Spleen (tissue), 11 donors: ENCODE measurements around the gene NYAP1. TPM values are rescaled to one million over a fixed set of nuclear protein-coding genes. Genes with fewer than 3 reads are reported as not detected.

ENCODE experiments used
- DNase-seq: peaks from one replicate; pipeline ENCODE4 v3.0.0-alpha.2; 2020
- H3K27ac ChIP-seq, 8 donors: fragments of 200-600 bp; sonication (generic) in 7 of 8; 1 replicate in 4 of 8; 2 replicates in 4 of 8; pipeline versions ENCODE4 v1.5.0 to v1.8.0; 2016 to 2021; ENCODE audit warnings: inconsistent platforms in 4 of 8, mild to moderate bottlenecking in 4 of 8, moderate library complexity in 1 of 8
- H3K27me3 ChIP-seq, 7 donors: fragments of 200-600 bp; sonication (generic) in 6 of 7; replicated peaks in 1 of 7; 1 replicate in 4 of 7; 2 replicates in 3 of 7; pipeline versions ENCODE4 v1.5.0 to v1.8.0; 2016 to 2021; ENCODE audit warnings: inconsistent platforms in 3 of 7, mild to moderate bottlenecking in 1 of 7
- H3K36me3 ChIP-seq, 6 donors: fragments of 200-600 bp; sonication (generic) in 5 of 6; 1 replicate in 4 of 6; 2 replicates in 2 of 6; pipeline versions ENCODE4 v1.5.0 to v1.8.0; 2016 to 2021; ENCODE audit warnings: inconsistent platforms in 2 of 6
- H3K4me1 ChIP-seq, 6 donors: fragments of 200-600 bp; sonication (generic) in 5 of 6; 1 replicate in 3 of 6; 2 replicates in 3 of 6; pipeline versions ENCODE4 v1.5.0 to v1.8.0; 2016 to 2021; ENCODE audit warnings: inconsistent platforms in 3 of 6
- H3K4me3 ChIP-seq, 8 donors: fragments of 200-600 bp; sonication (generic) in 7 of 8; 1 replicate in 4 of 8; 2 replicates in 4 of 8; pipeline versions ENCODE4 v1.5.0 to v1.8.0; 2016 to 2021; ENCODE audit warnings: inconsistent platforms in 4 of 8, mild to moderate bottlenecking in 4 of 8, moderate library complexity in 2 of 8
- H3K9me3 ChIP-seq, 8 donors: fragments of 200-600 bp; sonication (generic) in 7 of 8; 1 replicate in 4 of 8; 2 replicates in 4 of 8; pipeline versions ENCODE4 v1.5.0 to v1.8.0; 2016 to 2021; ENCODE audit warnings: inconsistent platforms in 4 of 8
- POLR2A ChIP-seq, 3 donors: fragments of 450-650 bp; IDR thresholded peaks; one replicate each; pipeline ENCODE4 v1.5.1; 2017; ENCODE audit warnings: antibody characterized with exemption in 3 of 3, mild to moderate bottlenecking in 1 of 3
- POLR2AphosphoS5 ChIP-seq, 3 donors: sonication (generic); formaldehyde crosslinking; IDR thresholded peaks; one replicate each; pipeline ENCODE4 v1.5.1; 2017; ENCODE audit warnings: antibody characterized with exemption in 3 of 3
- WGBS, 5 donors: extraction: QIAGEN DNeasy Blood & Tissue Kit in 3 of 5; methylation state at CpG; one replicate each; pipeline versions ENCODE4 v1.1.5 to v1.1.7; 2013 to 2018; 5-methylcytosine and 5-hydroxymethylcytosine counted together
- intact Hi-C: fragments of 100-400 bp; cut with DNase I; formaldehyde crosslinking; loops from one replicate; pipeline ENCODE4 v1.15.0; 2023; ENCODE audit warnings: low total_unique reads
- polyA plus RNA-seq, 3 donors: library from polyadenylated mRNA; stranded (reverse); fragments of 200-250 nt; gene quantifications; one replicate each; pipeline ENCODE4 v1.2.1, GENCODE V29; 2013
- small RNA-seq, 4 donors: library from RNA; depleted of rRNA; stranded (forward); fragments of <200 nt; gene quantifications; one replicate each; pipeline ENCODE3, GENCODE V24; 2016
- total RNA-seq, 7 donors: library from RNA; depleted of rRNA in 3 of 7; stranded (reverse); fragments of >200 nt in 3 of 7; fragmentation: NEBNext Ultra II Directional in 4 of 7; extraction: Animal tissue kit (Norgen Biotek cat#: 25700) in 4 of 7; gene quantifications; one replicate each; pipeline versions ENCODE4 v1.1.0 to v1.2.1, GENCODE V29; 2016 to 2021
- TF ChIP-seq, protein P1 (sequence below), 11 experiments: fragments of 200-600 bp in 7 of 11; fragments of 450-650 bp in 4 of 11; sonication (generic) in 4 of 11; IDR thresholded peaks in 8 of 11; conservative IDR thresholded peaks in 3 of 11; 1 replicate in 7 of 11; 2 replicates in 4 of 11; pipeline versions ENCODE4 v1.4.0 to v1.8.0; 2016 to 2021; ENCODE audit warnings: antibody characterized with exemption in 11 of 11, inconsistent platforms in 4 of 11, mild to moderate bottlenecking in 1 of 11
- donor health status: healthy with polysubstance abuse.
- donor health status: DM: no; HTN: no; CAD: no; lungs with moderate emphysema.
- donor health status: DM: no; HTN: no; CAD: no.
- donor health status: Bipolar disorder and iron deficiency.
- donor health status: healthy.
- donor health status: DM: no; HTN: no; CAD: no.
- donor health status: DM: yes; HTN: yes; CAD: no.

The NYAP1 gene
- total and polyA plus RNA-seq, 10 donors: 0.07 to 2.1 (median 0.70) TPM; not detected in 1

GRCh38 chr7:100544386-100544785 is 60.7 kb downstream of the NYAP1 start:
- peak overlapping the region; percentile 74 to 93 (median 86) for H3K27ac ChIP-seq
- no peaks in the 10 kb centered on the region for H3K9me3 ChIP-seq
- TF ChIP-seq, protein P1, sequence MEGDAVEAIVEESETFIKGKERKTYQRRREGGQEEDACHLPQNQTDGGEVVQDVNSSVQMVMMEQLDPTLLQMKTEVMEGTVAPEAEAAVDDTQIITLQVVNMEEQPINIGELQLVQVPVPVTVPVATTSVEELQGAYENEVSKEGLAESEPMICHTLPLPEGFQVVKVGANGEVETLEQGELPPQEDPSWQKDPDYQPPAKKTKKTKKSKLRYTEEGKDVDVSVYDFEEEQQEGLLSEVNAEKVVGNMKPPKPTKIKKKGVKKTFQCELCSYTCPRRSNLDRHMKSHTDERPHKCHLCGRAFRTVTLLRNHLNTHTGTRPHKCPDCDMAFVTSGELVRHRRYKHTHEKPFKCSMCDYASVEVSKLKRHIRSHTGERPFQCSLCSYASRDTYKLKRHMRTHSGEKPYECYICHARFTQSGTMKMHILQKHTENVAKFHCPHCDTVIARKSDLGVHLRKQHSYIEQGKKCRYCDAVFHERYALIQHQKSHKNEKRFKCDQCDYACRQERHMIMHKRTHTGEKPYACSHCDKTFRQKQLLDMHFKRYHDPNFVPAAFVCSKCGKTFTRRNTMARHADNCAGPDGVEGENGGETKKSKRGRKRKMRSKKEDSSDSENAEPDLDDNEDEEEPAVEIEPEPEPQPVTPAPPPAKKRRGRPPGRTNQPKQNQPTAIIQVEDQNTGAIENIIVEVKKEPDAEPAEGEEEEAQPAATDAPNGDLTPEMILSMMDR (IDR thresholded peaks at IDR 0.05 in 8 of 11, conservative IDR thresholded peaks at IDR 0.05 in 3 of 11): no peak
- TF ChIP-seq POLR2AphosphoS5 (IDR thresholded peaks at IDR 0.05) (no peak), POLR2A (IDR thresholded peaks at IDR 0.05) (no peak)
- 32 to 46% (median 40%) methylated on average over 5 of the region's 5 CpGs for whole genome bisulfite sequencing, 5 donors
- DNase-seq: no peak
- peak overlapping the region in 1 of 8 donors; percentile 30 for H3K4me3 ChIP-seq
- H3K27me3 ChIP-seq: no peaks in the 10 kb centered on the region
- intact Hi-C loops: no loop called here
- H3K36me3 ChIP-seq: peaks cover 0 to 8% (median 0%) of the 10 kb centered on the region in 6 donors
- peaks cover 66 to 100% (median 95%) of the 10 kb centered on the region in 6 donors for H3K4me1 ChIP-seq

Small RNAs within 50 kb of the gene (small RNA-seq; reads per million reads assigned to genes)
- gene RN7SL416P: 0 reads per million in 4 donors

Other genes starting within 250 kb of the NYAP1 start
- not detected for gene SPDYE3, start 176.2 kb upstream of the NYAP1 start, total RNA-seq
- under 1 TPM; 0.09 to 0.22 (median 0.15) TPM for gene SPDYE3, start 176.2 kb upstream of the NYAP1 start, polyA plus RNA-seq
- gene PILRB, start 125.8 kb upstream of the NYAP1 start, total RNA-seq: 100 to 1,000 TPM in 2 of 7 donors, 10 to 100 TPM in 5; 66.2 to 114 (median 70.5) TPM
- 10 to 100 TPM; 56.8 to 97.5 (median 95.0) TPM for gene PILRB, start 125.8 kb upstream of the NYAP1 start, polyA plus RNA-seq
- 10 to 100 TPM; 19.8 to 61.1 (median 30.9) TPM for gene PILRA, start 110.4 kb upstream of the NYAP1 start, total RNA-seq
- 10 to 100 TPM in 2 of 3 donors, 1 to 10 TPM in 1; 5.8 to 18.8 (median 11.7) TPM for gene PILRA, start 110.4 kb upstream of the NYAP1 start, polyA plus RNA-seq
- 1 to 10 TPM; 4.5 to 8.3 (median 6.3) TPM for gene ZCWPW1, start 55.2 kb upstream of the NYAP1 start, total RNA-seq
- gene ZCWPW1, start 55.2 kb upstream of the NYAP1 start, polyA plus RNA-seq: 10 to 100 TPM; 21.7 to 42.6 (median 24.3) TPM
- 10 to 100 TPM; 42.3 to 82.2 (median 67.3) TPM for gene MEPCE, start 54.1 kb upstream of the NYAP1 start, total RNA-seq
- gene MEPCE, start 54.1 kb upstream of the NYAP1 start, polyA plus RNA-seq: 10 to 100 TPM; 31.4 to 56.9 (median 38.0) TPM
- 10 to 100 TPM; 46.7 to 63.8 (median 57.7) TPM for gene PPP1R35, start 47.4 kb upstream of the NYAP1 start, total RNA-seq
- 100 to 1,000 TPM in 2 of 3 donors, 10 to 100 TPM in 1; 87.6 to 111 (median 111) TPM for gene PPP1R35, start 47.4 kb upstream of the NYAP1 start, polyA plus RNA-seq
- 1 to 10 TPM in 5 of 7 donors, not detected in 2; 1.3 to 4.6 (median 1.9) TPM for gene SPACDR, start 19.7 kb upstream of the NYAP1 start, total RNA-seq
- 1 to 10 TPM in 2 of 3 donors, under 1 TPM in 1; 0.65 to 2.1 (median 1.2) TPM for gene SPACDR, start 19.7 kb upstream of the NYAP1 start, polyA plus RNA-seq
- gene TSC22D4, start 4.7 kb upstream of the NYAP1 start, total RNA-seq: 100 to 1,000 TPM in 3 of 7 donors, 10 to 100 TPM in 4; 67.1 to 119 (median 98.8) TPM
- 100 to 1,000 TPM in 1 of 3 donors, 10 to 100 TPM in 2; 57.2 to 105 (median 83.9) TPM for gene TSC22D4, start 4.7 kb upstream of the NYAP1 start, polyA plus RNA-seq
- gene AGFG2, start 55.3 kb downstream of the NYAP1 start, total RNA-seq: 100 to 1,000 TPM in 1 of 7 donors, 10 to 100 TPM in 6; 28.2 to 110 (median 52.3) TPM
- gene AGFG2, start 55.3 kb downstream of the NYAP1 start, polyA plus RNA-seq: 10 to 100 TPM; 14.2 to 57.1 (median 17.4) TPM
- gene SAP25, start 90.0 kb downstream of the NYAP1 start, total RNA-seq: 10 to 100 TPM; 11.0 to 28.4 (median 21.1) TPM
- 10 to 100 TPM; 25.3 to 75.6 (median 50.6) TPM for gene SAP25, start 90.0 kb downstream of the NYAP1 start, polyA plus RNA-seq
- gene LRCH4, start 102.2 kb downstream of the NYAP1 start, total RNA-seq: 100 to 1,000 TPM; 145 to 333 (median 186) TPM
- gene LRCH4, start 102.2 kb downstream of the NYAP1 start, polyA plus RNA-seq: 100 to 1,000 TPM; 151 to 310 (median 269) TPM
- 1 to 10 TPM in 4 of 7 donors, under 1 TPM in 2, not detected in 1; 0.54 to 1.5 (median 1.2) TPM for gene FBXO24, start 102.4 kb downstream of the NYAP1 start, total RNA-seq
- gene FBXO24, start 102.4 kb downstream of the NYAP1 start, polyA plus RNA-seq: 1 to 10 TPM in 2 of 3 donors, under 1 TPM in 1; 0.67 to 1.6 (median 1.2) TPM
- 10 to 100 TPM in 6 of 7 donors, 1 to 10 TPM in 1; 7.1 to 31.4 (median 21.9) TPM for gene PCOLCE, start 118.4 kb downstream of the NYAP1 start, total RNA-seq
- 10 to 100 TPM; 29.0 to 38.7 (median 30.2) TPM for gene PCOLCE, start 118.4 kb downstream of the NYAP1 start, polyA plus RNA-seq
- gene MOSPD3, start 128.6 kb downstream of the NYAP1 start, total RNA-seq: 10 to 100 TPM; 13.4 to 20.4 (median 16.0) TPM
- 10 to 100 TPM; 11.2 to 16.8 (median 13.9) TPM for gene MOSPD3, start 128.6 kb downstream of the NYAP1 start, polyA plus RNA-seq
- 1 to 10 TPM; 1.9 to 6.6 (median 2.4) TPM for gene TFR2, start 157.6 kb downstream of the NYAP1 start, total RNA-seq
- gene TFR2, start 157.6 kb downstream of the NYAP1 start, polyA plus RNA-seq: 1 to 10 TPM; 1.7 to 1.9 (median 1.8) TPM
- not detected for gene ACTL6B, start 172.5 kb downstream of the NYAP1 start, total RNA-seq
- not detected for gene ACTL6B, start 172.5 kb downstream of the NYAP1 start, polyA plus RNA-seq
- 100 to 1,000 TPM; 207 to 342 (median 270) TPM for gene GNB2, start 189.8 kb downstream of the NYAP1 start, total RNA-seq
- gene GNB2, start 189.8 kb downstream of the NYAP1 start, polyA plus RNA-seq: 100 to 1,000 TPM; 104 to 195 (median 121) TPM
- gene GIGYF1, start 210.3 kb downstream of the NYAP1 start, total RNA-seq: 100 to 1,000 TPM in 1 of 7 donors, 10 to 100 TPM in 6; 35.3 to 102 (median 71.5) TPM
- gene GIGYF1, start 210.3 kb downstream of the NYAP1 start, polyA plus RNA-seq: 10 to 100 TPM; 15.4 to 56.2 (median 36.0) TPM
- 10 to 100 TPM; 14.9 to 22.8 (median 17.2) TPM for gene POP7, start 222.2 kb downstream of the NYAP1 start, total RNA-seq
- gene POP7, start 222.2 kb downstream of the NYAP1 start, polyA plus RNA-seq: 10 to 100 TPM; 30.6 to 39.1 (median 38.2) TPM
- gene EPO, start 236.5 kb downstream of the NYAP1 start, total RNA-seq: under 1 TPM in 1 of 7 donors, not detected in 6; 0.42 TPM
- under 1 TPM; 0.06 to 0.26 (median 0.13) TPM for gene EPO, start 236.5 kb downstream of the NYAP1 start, polyA plus RNA-seq
- gene ZAN, start 249.7 kb downstream of the NYAP1 start, total RNA-seq: not detected
- under 1 TPM in 1 of 3 donors, not detected in 2; under 0.01 TPM for gene ZAN, start 249.7 kb downstream of the NYAP1 start, polyA plus RNA-seq